IMR-90 (cell line): Measurements from ENCODE around the gene ESR2. TPM values are rescaled to one million over a fixed set of nuclear protein-coding genes. Genes with fewer than 3 reads are reported as not detected.

Source experiments
- ATAC-seq: fragments of 200-7000 bp; cut with Tn5 transposase; 2 replicates; pipeline ENCODE4 v1.9.1; 2020; ENCODE audit warnings: low read depth, mild to moderate bottlenecking, moderate library complexity
- BruUV-seq: library from RNA; stranded (reverse); fragments of 400-500 nt; replicated peaks from 2 replicates; lab custom pipeline; 2021; lab: Mats Ljungman, UMichigan
- CTCF ChIA-PET: fragments of 300-600 bp; formaldehyde crosslinking; extraction: SDS; loops from one replicate; lab custom pipeline; 2021; ENCODE audit warnings: antibody characterized with exemption; lab: Yijun Ruan, JAX
- POLR2A ChIA-PET: fragments of 300-600 bp; sonication (Branson Sonifier 250); formaldehyde crosslinking; loops from one replicate; lab custom pipeline; 2022; ENCODE audit warnings: antibody characterized with exemption; ENCODE audit not compliant: unreplicated experiment; lab: Charles Lee
- DNase-seq: peaks from one replicate; pipeline ENCODE4 v3.0.0; 2013
- H2AFZ ChIP-seq: replicated peaks from 2 replicates; pipeline ENCODE3; 2013; ENCODE audit warnings: low read length, mild to moderate bottlenecking; ENCODE audit not compliant: poor library complexity
- H2AK5ac ChIP-seq: 2 replicates; pipeline ENCODE4 v1.6.1; 2013; ENCODE audit warnings: low read depth, low read length, inconsistent platforms
- H2AK9ac ChIP-seq: replicated peaks from 2 replicates; pipeline ENCODE3; 2013; ENCODE audit warnings: mild to moderate bottlenecking, low read depth, low read length, moderate library complexity; ENCODE audit not compliant: poor library complexity
- H2BK120ac ChIP-seq: 2 replicates; pipeline ENCODE4 v1.6.1; 2013; ENCODE audit warnings: low read depth, low read length, inconsistent platforms
- H2BK15ac ChIP-seq: 3 replicates; pipeline ENCODE4 v1.6.1; 2013; ENCODE audit warnings: low read depth, low read length, inconsistent platforms
- H2BK20ac ChIP-seq: 2 replicates; pipeline ENCODE4 v1.6.1; 2013; ENCODE audit warnings: low read depth, mild to moderate bottlenecking, inconsistent platforms, low read length, moderate library complexity
- H2BK5ac ChIP-seq: 2 replicates; pipeline ENCODE4 v1.6.1; 2013; ENCODE audit warnings: mild to moderate bottlenecking, low read depth, low read length, inconsistent platforms; ENCODE audit not compliant: poor library complexity, severe bottlenecking
- H3K14ac ChIP-seq: replicated peaks from 2 replicates; pipeline ENCODE4 v1.6.1; 2013; ENCODE audit warnings: low read depth, low read length, inconsistent platforms
- H3K18ac ChIP-seq: 2 replicates; pipeline ENCODE4 v1.6.1; 2013; ENCODE audit warnings: low read depth, low read length, control low read depth
- H3K23ac ChIP-seq: 2 replicates; pipeline ENCODE4 v1.6.1; 2013; ENCODE audit warnings: low read depth, low read length, inconsistent platforms
- H3K27ac ChIP-seq: 2 replicates; pipeline ENCODE4 v1.5.1; 2013; ENCODE audit warnings: mild to moderate bottlenecking, control low read depth, low read length; ENCODE audit not compliant: insufficient read depth
- H3K27me3 ChIP-seq: 2 replicates; pipeline ENCODE4 v1.6.1; 2013; ENCODE audit warnings: low read length; ENCODE audit not compliant: control insufficient read depth, insufficient read depth
- H3K36me3 ChIP-seq: 2 replicates; pipeline ENCODE4 v1.6.1; 2013; ENCODE audit warnings: low read length, mixed read lengths; ENCODE audit not compliant: control insufficient read depth, insufficient read depth
- H3K4ac ChIP-seq: 2 replicates; pipeline ENCODE4 v1.6.1; 2013; ENCODE audit warnings: low read depth, low read length, inconsistent platforms
- H3K4me1 ChIP-seq: 2 replicates; pipeline ENCODE4 v1.6.1; 2013; ENCODE audit warnings: low read length, mixed read lengths; ENCODE audit not compliant: control insufficient read depth, insufficient read depth
- H3K4me2 ChIP-seq: 2 replicates; pipeline ENCODE4 v1.6.1; 2013; ENCODE audit warnings: low read depth, mild to moderate bottlenecking, control low read depth, low read length, moderate library complexity
- H3K4me3 ChIP-seq: 2 replicates; pipeline ENCODE4 v1.5.1; 2013; ENCODE audit warnings: low read depth, mild to moderate bottlenecking, control low read depth, low read length, moderate library complexity; ENCODE audit not compliant: insufficient read depth
- H3K56ac ChIP-seq: 2 replicates; pipeline ENCODE4 v1.6.1; 2013; ENCODE audit warnings: low read length, inconsistent platforms; ENCODE audit not compliant: insufficient read depth; ENCODE audit errors: extremely low read depth
- H3K79me1 ChIP-seq, 2 experiments: 2 replicates each; pipeline ENCODE4 v1.6.1; 2013; ENCODE audit warnings: low read length in 2 of 2, inconsistent platforms in 1 of 2, low read depth in 1 of 2
- H3K9ac ChIP-seq: 2 replicates; pipeline ENCODE4 v1.6.1; 2013; ENCODE audit warnings: low read depth, low read length, control low read depth
- H3K9me1 ChIP-seq: 2 replicates; pipeline ENCODE4 v1.6.1; 2013; ENCODE audit warnings: low read length, inconsistent platforms; ENCODE audit not compliant: insufficient read depth
- H3K9me3 ChIP-seq: 2 replicates; pipeline ENCODE4 v1.6.1; 2013; ENCODE audit warnings: low read length; ENCODE audit not compliant: control insufficient read depth, insufficient read depth
- H4K20me1 ChIP-seq: 2 replicates; pipeline ENCODE4 v1.6.1; 2013; ENCODE audit warnings: low read length, inconsistent platforms; ENCODE audit not compliant: insufficient read depth
- H4K5ac ChIP-seq: 2 replicates; pipeline ENCODE4 v1.6.1; 2013; ENCODE audit warnings: mild to moderate bottlenecking, low read depth, low read length, control low read depth
- H4K8ac ChIP-seq, 2 experiments: 2 replicates each; pipeline ENCODE4 v1.6.1; 2013; ENCODE audit warnings: low read depth in 2 of 2, low read length in 2 of 2, control low read depth in 1 of 2, inconsistent platforms in 1 of 2
- H4K91ac ChIP-seq: 2 replicates; pipeline ENCODE4 v1.6.1; 2013; ENCODE audit warnings: low read depth, low read length, inconsistent platforms; ENCODE audit not compliant: insufficient read depth
- MAFK ChIP-seq: IDR thresholded peaks from 2 replicates; pipeline ENCODE4 v1.6.1; 2012; ENCODE audit warnings: low read depth, low read length, improper control_type of control experiment
- MXI1 ChIP-seq: IDR thresholded peaks from 2 replicates; pipeline ENCODE4 v1.6.1; 2012; ENCODE audit warnings: low read depth, mild to moderate bottlenecking, low read length, moderate library complexity, borderline replicate concordance
- WGBS, 2 experiments: methylation state at CpG; one replicate each; pipeline versions ENCODE4 v1.1.5 to v1.1.7; 2013; ENCODE audit warnings: missing lambda C conversion rate in 2 of 2; ENCODE audit not compliant: insufficient read length in 1 of 2; ENCODE audit errors: extremely low coverage in 2 of 2; 5-methylcytosine and 5-hydroxymethylcytosine counted together
- dilution Hi-C: fragments of 300-500 bp; cut with HindIII; formaldehyde crosslinking; loops from one replicate; pipeline ENCODE4 v1.14.3; 2018; ENCODE audit warnings: low sequenced_read_pairs; ENCODE audit not compliant: unreplicated experiment
- in situ Hi-C: fragments of 300-500 bp; cut with MboI; formaldehyde crosslinking; loops from 3 replicates; pipeline ENCODE4 v1.14.3; 2019; ENCODE audit warnings: low sequenced_read_pairs, inconsistent platforms, mixed read lengths
- intact Hi-C: fragments of 100-400 bp; cut with micrococcal nuclease; formaldehyde crosslinking; loops from 2 replicates; pipeline ENCODE4 v1.10.0; 2022
- polyA plus RNA-seq, 3 experiments: library from polyadenylated mRNA; depleted of rRNA; stranded (reverse); fragments of >200 nt; gene quantifications; 2 replicates each; pipeline ENCODE4 v1.2.3, GENCODE V29; 2012; ENCODE audit warnings: low replicate concordance in 1 of 3
- total RNA-seq: library from RNA; depleted of rRNA; stranded (reverse); fragments of >200 nt; gene quantifications from 2 replicates; pipeline ENCODE4 v1.2.3, GENCODE V29; 2012

ESR2 gene
- total and polyA plus RNA-seq, 2 of the 4 experiments (the other 2 are of a cell fraction), result under 0.01 to 0.03 TPM

DNA sequence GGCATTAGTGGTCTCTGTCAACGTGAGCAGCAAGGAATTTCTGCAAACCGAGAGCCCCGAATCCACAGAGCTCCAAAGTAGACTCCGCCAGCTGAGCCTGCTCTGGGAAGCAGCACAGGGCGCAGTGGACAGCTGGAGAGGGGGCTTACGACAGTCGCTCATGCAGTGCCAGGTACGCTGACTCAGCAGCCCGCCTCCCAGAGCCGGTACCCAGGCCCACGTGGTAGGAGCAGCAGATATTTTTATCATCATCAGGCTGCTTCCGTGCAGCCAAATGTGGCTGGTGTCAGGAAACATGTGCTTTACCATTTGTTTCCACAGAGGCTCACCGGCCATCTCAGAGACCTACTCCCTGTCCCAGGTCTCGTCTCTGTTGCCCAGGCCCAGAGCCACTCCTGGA is 73.7 kb downstream of the ESR2 start:
- no peaks in the 10 kb centered on the region for H3K4me1 ChIP-seq
- intact Hi-C loops, result no loop called here
- DNase-seq, result no peak
- H3K9me1 ChIP-seq, result peaks cover 8% of the 10 kb centered on the region; the same call in 1 of the 2 replicates
- no peak overlapping the region for H3K4ac ChIP-seq
- no peak overlapping the region for H3K14ac ChIP-seq
- H3K27ac ChIP-seq, result no peak overlapping the region
- peak; percentile 66 for TF ChIP-seq MAFK
- TF ChIP-seq MXI1, result no peak
- H2AK5ac ChIP-seq, result no peak overlapping the region
- peaks cover 9% of the 10 kb centered on the region; the same call in 1 of the 2 replicates for H3K36me3 ChIP-seq
- no peak overlapping the region for H3K4me2 ChIP-seq
- BruUV-seq, result no TSS peak
- no peak overlapping the region for H2AK9ac ChIP-seq
- ATAC-seq, result no peak
- no peaks in the 10 kb centered on the region for H3K9me3 ChIP-seq
- WGBS, 2 experiments, result 89% methylated on average over 13 of the region's 14 CpGs; no CpG with 5 or more reads in 1 of the 2 experiments
- no peak overlapping the region for H2BK5ac ChIP-seq
- H3K27me3 ChIP-seq, result no peaks in the 10 kb centered on the region
- no peak overlapping the region for H2AFZ ChIP-seq
- H2BK120ac ChIP-seq, result no peak overlapping the region
- no peak overlapping the region for H4K5ac ChIP-seq
- H3K4me3 ChIP-seq, result no peak overlapping the region
- no peaks in the 10 kb centered on the region for H3K79me1 ChIP-seq
- CTCF ChIA-PET, result no interaction called here
- in situ Hi-C loops, result no loop called here
- no peak overlapping the region for H3K9ac ChIP-seq
- no peak overlapping the region for H3K18ac ChIP-seq
- H4K8ac ChIP-seq, result no peak overlapping the region
- no peak overlapping the region for H2BK15ac ChIP-seq
- dilution Hi-C loops, result no loop called here
- POLR2A ChIA-PET, result no interaction called here
- no peaks in the 10 kb centered on the region for H4K20me1 ChIP-seq
- no peak overlapping the region for H2BK20ac ChIP-seq
- H4K91ac ChIP-seq, result no peak overlapping the region
- H3K23ac ChIP-seq, result no peak overlapping the region
- H3K56ac ChIP-seq, result no peak overlapping the region
